Measurements from ENCODE around the gene GSDMA.

DNA sequence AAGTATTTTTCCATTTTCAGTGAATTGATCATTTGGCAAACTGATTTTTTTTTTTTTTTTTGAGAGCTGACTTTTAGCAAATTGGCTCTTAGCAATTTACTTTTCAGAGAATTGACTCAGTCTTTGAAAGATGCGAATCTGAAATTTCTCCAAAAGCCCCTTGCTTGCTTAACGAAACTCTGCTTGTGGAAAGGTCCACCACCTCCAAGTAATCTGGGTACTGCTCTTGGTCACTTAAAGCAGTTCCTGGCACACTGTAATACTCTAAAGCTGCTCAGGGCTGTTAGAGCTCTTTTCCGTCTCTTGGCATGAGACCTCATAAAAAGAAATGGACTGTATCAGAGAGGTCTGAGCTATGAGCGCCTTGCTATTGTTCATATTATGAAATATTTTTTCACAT is 47.2 kb upstream of the GSDMA start:
- TF ChIP-seq, protein P1, sequence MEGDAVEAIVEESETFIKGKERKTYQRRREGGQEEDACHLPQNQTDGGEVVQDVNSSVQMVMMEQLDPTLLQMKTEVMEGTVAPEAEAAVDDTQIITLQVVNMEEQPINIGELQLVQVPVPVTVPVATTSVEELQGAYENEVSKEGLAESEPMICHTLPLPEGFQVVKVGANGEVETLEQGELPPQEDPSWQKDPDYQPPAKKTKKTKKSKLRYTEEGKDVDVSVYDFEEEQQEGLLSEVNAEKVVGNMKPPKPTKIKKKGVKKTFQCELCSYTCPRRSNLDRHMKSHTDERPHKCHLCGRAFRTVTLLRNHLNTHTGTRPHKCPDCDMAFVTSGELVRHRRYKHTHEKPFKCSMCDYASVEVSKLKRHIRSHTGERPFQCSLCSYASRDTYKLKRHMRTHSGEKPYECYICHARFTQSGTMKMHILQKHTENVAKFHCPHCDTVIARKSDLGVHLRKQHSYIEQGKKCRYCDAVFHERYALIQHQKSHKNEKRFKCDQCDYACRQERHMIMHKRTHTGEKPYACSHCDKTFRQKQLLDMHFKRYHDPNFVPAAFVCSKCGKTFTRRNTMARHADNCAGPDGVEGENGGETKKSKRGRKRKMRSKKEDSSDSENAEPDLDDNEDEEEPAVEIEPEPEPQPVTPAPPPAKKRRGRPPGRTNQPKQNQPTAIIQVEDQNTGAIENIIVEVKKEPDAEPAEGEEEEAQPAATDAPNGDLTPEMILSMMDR (IDR thresholded peaks at IDR 0.05; ENCODE audit: low read depth, low read length, poor library complexity, severe bottlenecking), result no peak
- TF ChIP-seq EZH2phosphoT487 (IDR thresholded peaks at IDR 0.05; ENCODE audit: borderline replicate concordance, low read length), result no peak
